ENCODE measurements around the gene ELK3.

DNA sequence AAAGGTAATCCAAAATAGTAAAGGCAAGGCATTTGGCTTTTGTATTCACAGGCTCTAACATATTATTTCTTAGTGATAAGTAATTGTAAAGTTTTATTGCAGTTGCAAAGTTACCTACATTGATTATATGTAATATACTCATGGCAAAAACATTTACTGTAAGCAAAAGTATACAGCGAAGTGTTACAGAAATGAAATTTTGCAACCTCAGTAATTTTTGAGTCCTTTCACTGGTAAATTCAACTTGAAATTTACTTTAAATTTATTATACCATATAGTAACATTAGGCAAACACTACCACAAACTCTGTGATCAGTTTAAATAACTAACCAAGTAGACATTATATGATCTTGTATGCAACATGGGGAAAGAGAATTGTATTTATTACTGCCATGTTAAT is 117.0 kb downstream of the ELK3 start:
- TF ChIP-seq, protein P1, sequence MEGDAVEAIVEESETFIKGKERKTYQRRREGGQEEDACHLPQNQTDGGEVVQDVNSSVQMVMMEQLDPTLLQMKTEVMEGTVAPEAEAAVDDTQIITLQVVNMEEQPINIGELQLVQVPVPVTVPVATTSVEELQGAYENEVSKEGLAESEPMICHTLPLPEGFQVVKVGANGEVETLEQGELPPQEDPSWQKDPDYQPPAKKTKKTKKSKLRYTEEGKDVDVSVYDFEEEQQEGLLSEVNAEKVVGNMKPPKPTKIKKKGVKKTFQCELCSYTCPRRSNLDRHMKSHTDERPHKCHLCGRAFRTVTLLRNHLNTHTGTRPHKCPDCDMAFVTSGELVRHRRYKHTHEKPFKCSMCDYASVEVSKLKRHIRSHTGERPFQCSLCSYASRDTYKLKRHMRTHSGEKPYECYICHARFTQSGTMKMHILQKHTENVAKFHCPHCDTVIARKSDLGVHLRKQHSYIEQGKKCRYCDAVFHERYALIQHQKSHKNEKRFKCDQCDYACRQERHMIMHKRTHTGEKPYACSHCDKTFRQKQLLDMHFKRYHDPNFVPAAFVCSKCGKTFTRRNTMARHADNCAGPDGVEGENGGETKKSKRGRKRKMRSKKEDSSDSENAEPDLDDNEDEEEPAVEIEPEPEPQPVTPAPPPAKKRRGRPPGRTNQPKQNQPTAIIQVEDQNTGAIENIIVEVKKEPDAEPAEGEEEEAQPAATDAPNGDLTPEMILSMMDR (IDR thresholded peaks at IDR 0.05): no peak
- no peak for TF ChIP-seq POLR2A (IDR thresholded peaks at IDR 0.05)

Measured in stomach (tissue), 4 donors.